NCI-H526 treated with DMSO at 0.1 percent for 48 hours (cell line): ENCODE measurements around the gene PKP4.

Experiments used
- DNase-seq: peaks from one replicate; lab custom pipeline; 2025; lab: John Stamatoyannopoulos, UW

The PKP4 gene

DNA sequence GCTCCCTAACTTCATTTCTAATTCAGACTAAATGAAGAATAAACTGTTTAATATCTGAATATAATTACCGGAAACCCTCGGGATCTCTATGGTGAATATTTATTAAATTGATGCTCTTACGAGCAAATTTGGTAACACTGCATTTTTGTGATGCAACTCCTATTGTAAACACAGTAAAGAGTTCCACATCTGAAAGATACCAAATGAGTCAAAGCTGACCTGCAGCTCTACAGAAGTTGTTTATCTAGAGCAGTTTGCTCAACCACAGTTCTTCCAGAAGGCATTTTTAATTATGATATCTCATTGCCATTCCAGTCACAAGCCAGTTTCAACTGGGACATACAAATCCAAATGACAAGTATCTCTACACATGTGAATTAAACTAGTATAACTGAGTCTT is 129.7 kb downstream of the PKP4 start:
- DNase-seq = no peak

DNA sequence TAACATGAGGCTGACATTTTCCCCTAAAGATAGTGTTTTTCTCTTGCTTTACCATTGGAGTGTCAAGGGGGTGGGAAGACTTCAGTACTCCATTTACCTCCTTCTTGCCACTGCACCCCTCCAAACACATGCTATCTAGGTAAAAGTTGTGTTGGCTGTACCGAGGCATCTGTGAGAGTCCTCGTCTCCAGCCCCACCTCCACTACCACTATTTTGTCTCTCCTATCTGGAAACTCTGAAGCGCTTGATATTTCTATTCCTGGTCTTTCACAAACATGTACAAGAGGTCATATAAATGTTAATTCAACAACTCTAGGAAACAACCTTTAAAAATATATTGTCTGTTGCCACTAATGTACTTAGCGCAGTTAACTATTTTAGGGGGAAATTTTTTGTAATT is 132.6 kb downstream of the PKP4 start:
- no peak for DNase-seq

DNA sequence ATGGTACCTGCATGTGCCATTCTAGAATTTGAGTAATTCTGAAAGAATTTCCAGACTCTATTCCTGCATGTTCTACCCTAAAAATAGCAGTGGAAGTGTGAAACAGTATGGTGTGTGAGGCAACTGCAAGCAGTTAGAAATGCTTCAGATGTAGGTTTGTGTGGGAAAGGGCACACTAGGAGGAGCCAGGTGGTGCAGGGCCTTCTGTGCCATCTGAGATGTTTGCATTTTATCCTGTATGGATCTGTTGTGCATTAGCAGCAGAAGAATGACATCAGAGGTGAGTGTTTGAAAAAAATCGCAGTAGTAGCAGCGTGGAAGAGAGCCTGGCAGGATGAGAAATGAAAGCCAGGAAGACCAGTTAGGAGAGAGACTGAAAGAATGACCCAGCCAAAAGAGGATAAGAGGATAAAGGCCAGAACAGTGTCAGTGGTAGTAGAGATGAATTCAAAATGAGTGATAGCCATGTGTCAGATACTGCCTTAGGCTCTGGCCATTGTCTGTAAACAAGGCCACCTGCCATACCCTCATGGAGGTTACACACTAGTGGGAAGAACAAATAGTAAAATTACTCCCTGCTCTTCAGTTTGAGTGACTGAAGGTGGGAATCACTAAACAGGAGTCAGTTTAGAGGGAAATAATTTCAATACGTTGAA is 142.2 kb downstream of the PKP4 start:
- no peak for DNase-seq

DNA sequence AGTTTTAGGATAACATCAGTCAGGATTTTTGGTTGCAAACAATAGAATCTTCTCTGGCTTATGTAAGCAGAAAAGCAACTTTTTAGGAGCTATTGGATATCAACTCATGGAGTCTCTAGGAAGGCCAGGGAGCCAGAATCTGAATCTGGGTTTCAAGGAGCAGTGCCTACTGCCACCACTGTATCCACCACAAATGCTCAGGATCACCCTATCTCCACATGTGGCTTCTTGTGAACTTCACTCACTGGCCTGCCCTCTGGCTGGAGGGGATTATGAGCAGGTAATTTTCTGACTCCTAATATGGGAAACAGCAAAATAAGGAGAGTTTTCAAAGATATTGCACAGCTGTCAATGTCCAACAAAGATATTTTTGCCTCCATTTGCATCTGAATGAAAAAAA is 142.9 kb downstream of the PKP4 start:
- no peak for DNase-seq

DNA sequence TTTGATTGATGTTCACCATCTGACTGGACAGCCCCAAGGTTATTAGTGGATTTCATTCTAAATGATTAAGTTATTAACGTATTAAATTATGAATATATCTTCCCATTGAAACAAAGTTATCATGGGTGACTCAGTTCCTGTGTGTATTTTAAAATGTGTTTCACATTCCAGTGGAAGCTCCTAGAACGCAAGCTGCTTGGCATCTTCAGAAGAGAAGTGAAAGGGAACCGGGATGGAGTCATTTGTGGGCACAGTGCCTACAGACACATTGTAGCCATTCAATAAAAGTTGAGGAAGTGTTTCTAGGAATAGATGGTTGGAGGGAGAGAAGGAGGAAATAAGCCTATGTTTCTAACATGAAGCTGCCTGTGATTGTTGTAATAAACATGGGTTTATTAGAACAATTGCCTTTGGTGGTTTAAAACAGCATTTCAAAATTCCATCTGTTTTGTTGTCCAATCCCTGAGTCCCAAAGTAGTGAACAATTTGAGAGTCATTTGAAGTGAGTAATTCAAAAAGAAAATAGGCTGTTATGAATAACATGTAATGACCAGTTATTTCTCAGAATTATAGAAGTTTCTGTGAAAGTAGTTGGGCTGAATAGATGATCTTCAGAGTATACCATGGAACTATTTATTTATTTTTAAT is 143.5 kb downstream of the PKP4 start:
- no peak for DNase-seq

DNA sequence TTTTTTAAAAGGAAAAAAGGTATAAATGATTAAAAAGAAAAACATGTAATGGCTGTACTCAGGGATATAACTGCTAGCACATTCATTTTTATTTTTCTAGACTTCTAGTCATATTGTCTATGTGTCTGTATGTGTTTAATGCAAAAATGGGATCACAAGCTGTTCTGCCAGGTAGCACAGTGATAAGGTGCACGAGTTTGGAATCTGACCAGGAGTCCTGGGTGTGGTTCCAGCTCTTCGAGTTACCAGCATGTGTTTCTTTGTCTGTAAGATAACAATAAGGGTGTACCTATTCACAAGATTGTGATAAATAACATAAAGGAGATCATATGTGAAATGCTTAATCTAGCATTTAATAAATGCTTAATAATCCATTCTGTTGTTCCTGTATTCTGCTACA is 145.3 kb downstream of the PKP4 start:
- DNase-seq = no peak

DNA sequence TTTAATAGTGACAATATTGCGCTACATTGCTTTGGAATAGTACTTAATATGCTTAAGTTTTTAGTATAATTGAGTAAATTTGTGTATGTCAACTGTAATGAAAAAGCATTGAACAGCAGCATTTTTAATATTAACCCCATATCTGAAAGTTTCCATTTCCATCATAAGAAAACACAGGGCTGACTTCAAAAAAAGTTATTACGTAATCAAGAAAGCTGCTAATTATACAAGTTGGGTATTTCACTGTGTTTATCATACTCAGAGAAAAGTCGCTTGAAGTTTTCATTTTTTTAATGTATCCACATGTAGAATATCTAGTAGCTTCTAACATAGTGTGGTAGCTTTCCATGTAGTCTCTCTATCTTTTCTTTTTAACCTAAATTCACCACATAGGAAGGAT is 146.5 kb downstream of the PKP4 start:
- DNase-seq = no peak

DNA sequence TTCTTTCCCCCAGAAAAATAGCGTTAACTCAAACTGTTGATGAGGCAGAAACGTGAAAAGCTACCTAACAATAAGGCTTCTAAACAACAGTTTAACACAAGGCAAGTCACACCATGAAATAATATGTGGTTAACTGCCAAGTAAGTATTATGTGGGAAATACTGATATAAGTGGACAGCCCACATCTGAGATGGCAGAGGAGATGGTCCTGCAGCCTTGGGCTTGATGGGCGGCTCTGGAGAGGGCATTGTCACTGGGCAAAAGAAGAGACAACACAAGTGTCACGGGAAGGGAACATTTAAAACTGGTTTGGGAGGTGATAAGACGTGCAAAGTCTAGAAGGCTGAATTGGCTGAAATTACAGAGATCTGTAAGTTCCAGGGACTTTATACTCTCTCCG is 147.2 kb downstream of the PKP4 start:
- DNase-seq = no peak

DNA sequence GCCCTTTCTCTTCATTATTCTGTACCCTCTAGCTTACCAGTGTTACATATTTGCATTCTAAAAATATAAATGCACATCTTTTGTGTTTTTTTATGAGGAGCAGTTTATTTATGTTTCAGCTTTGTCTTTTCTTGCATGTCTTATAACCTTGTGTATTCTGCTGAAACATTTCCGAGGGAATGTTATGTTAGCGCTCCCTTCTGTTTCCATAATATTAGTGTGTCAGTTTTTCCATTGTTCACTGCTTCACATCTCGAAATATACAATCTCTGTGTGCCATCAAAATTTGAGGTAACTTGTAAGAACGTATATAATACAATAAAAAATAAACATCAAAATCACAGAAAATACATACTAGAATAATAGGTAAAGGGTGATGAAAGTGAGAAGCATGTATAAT is 153.3 kb downstream of the PKP4 start:
- DNase-seq = no peak

DNA sequence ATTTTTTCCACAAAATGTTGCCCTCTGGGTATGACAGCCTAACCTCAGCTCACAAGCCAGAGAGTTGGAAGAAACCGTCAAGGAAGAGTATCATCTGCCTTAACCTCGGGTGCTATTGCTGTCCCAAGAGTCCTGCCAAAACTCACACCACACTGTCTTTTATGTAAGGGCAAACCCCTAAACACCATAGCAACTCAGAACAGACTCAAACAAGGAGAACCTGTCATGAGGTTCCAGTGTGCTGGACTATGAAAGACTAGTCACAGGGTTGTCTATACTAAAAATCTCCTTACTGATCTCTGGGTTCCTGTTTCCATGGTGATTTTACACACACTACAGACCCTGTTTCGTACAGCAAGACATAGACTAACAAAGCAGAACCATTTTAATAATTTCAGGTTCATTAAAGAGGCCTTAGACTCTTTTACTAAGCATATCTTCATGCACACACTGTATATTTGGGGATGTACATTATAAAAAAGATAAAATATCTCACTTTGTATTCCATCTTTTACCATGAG is 159.8 kb downstream of the PKP4 start:
- no peak for DNase-seq

DNA sequence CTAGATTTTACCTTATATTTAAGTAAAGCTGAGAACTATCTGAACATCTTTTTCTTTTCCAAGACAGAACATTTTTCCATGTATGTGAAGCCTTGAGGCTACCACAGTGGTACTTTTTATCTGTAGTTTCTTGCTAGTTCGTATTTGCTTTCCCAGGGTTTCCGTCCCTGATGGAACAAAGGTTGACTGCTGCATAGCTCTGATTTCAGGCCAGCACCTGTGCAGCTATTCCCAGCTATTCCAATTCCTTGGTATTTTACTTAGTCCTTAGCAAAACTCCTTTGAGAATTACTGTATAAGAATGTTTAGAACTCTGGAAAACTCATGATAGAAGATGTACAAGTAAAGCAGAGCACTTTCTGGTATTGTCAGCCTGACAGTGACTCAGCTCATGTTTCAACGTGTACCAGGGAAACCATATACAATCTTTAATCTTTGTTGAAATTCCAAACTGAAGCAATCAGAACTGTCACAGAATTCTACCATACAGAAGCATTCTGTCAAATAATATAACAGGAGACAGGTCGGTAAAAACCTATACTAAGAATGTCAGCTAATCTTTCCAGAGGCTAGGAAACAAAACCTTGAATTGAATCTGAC is 162.2 kb downstream of the PKP4 start:
- no peak for DNase-seq

DNA sequence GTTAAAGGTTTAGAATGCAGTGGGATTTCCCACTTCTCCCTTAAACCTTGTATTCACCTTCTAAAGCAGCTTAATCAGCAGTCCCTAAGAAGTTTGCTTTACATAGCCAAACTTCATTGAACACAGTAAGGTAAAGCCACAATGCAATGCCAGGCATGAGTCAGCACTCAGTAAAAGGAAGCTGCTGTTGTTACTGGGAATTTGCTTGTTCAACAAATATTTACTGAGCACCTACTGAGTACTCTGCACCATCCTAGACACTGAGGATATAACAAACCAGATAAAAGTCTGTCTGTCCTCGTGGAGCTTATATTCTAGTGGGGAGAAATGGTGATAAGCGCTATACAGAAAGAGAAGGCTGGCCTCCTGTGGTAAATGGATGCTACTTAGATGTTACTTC is 162.7 kb downstream of the PKP4 start:
- no peak for DNase-seq

DNA sequence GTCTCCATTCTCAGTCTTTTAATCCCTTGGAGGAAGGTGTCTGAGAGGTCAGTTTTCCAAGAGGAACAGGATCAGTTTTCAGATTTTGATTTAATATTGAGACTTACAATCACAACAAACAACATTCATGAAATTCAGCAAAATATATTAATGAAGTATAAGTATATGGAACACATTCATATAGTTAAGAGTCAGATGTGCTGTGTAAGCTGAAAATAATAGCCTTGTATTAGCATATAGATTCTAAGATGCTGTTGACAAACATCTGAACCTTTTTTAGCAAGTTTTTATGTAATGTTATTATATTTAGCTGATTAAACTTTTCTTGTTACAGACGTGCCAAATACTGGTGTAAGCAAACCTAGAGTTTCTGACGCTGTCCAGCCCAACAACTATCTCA is 163.9 kb downstream of the PKP4 start:
- DNase-seq = no peak

DNA sequence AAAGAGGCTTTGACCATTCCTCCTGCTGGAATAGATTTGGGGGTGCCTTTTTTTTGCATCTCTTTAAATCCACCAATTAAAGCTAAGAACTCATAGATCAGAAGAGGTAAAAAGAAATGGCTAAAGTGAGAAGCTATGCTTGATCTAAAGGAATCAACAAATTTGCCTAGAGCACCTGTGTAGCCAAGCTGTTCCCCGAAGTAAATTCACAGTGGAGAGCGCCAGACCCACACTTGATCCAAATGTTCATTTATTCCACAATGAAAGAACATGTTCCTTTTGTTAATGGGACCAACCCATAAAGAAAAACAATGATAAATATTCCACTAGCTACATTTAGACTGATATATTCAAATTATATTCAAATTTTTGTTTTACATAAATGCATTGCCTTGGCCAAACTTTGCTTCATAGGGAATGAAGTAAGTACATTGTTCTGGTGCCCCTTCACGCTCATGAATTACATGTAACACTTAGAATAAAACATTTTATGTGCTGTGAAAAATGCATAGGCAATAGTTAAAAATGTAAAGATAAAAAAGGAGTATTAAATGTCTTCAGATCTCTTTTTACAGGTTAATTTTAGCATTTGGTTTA is 167.4 kb downstream of the PKP4 start:
- peak; percentile 97 for DNase-seq

DNA sequence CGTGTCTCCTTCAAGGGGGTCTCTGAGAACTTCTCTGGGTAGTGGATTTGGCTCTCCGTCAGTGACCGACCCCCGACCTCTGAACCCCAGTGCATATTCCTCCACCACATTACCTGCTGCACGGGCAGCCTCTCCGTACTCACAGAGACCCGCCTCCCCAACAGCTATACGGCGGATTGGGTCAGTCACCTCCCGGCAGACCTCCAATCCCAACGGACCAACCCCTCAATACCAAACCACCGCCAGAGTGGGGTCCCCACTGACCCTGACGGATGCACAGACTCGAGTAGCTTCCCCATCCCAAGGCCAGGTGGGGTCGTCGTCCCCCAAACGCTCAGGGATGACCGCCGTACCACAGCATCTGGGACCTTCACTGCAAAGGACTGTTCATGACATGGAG is 168.2 kb downstream of the PKP4 start:
- DNase-seq = no peak

DNA sequence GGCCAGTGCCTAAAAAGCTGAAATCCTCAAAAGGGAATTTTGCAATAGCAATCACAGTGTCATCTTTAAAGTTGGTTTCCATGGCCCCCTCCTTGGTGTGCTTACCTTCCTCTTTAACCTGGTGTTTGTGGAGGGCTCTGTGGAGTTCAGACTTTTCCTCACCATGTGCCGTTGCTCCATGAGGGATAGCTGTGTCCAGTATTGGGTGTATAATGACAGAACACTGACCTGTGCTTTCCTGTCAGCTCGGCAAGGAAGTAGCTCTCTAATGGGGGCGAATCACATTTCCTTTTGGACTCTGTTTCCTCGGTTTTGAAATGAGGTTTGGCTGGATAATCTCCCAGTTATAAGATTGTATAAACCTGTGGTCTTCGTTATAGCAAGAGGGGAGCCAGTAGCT is 172.4 kb downstream of the PKP4 start:
- no peak for DNase-seq

DNA sequence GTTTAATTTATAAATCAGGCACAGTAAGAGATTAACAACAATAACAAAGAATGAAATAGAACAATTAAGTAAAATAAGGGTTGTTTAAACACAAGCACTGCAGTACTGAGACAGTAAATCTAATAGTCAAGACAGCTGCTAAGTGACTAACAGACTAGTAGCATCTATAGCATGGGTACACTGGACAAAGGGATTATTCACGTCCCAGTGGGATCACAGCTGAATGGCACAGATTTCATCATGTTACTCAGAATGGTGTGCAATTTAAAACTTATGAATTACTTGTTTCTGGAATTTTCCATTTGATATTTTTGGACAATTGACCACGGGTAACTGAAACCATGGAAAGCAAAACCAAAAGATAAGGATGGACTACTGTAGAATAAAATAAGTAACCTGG is 176.5 kb downstream of the PKP4 start:
- DNase-seq = no peak

DNA sequence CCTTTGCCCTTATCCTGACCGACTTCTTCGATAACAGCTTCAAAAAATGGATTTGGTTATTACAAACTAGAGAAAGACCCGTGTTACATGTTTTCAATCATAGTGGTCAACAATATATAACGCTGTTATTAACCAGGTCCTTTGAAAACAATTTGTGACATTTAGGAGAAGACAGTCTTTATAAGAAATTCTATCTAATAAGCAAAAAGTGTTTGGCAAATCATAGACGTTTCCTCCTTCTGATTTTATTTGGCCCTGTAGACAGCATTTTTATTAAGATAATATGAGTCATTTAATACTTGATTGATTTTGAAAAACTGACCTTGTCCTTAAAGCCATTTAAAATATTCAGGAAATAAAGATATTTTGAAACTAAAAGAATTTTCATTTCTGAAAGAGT is 177.9 kb downstream of the PKP4 start:
- DNase-seq = no peak

DNA sequence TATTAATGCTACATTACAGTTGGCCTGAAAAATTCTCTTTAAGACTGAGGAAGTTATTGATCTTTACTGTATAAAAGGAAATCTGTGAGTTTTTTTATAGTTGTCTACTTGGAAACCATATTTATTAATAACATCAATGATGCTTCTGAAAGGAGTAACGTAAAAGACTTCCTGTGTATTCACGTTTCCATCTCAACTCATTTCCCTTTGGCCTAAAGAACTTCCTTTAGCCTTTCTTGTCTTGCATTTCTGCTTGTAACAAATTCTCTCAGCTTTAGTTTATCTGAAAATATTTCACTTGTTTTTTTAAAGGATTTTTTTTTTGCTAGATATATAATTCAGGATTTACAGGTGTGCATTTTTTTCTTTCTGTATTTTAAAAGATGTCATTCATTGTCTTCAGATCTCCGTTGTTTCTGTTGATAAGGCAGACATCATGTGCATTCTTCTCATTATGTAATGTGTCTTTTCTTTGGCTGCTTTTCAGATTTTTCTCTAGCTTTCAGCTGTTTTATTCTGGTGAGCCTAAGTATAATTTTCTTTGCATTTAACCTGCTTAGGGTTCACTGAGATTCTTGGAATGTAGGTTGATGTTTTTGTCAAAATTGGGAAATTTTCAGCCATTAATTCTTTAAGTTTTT is 179.3 kb downstream of the PKP4 start:
- DNase-seq = no peak

DNA sequence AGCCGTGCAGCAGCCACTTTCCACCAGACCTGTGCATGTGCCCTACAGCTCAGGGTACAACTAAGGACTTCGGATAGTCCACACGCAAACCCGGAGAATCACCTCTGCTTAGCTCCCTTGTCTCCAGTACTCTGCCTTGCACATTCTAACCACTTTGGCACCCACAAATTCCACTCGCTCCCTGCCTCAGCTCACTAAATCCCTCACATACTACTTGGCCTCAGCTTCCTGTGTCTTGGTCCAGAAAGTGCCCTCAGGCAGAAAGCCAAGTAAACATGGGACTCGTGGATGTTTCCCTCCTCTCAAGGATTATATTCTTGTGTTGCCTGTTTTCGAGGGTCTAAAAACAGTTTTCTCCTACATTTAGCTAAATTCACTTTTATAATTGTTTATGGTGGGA is 180.6 kb downstream of the PKP4 start:
- DNase-seq = no peak

DNA sequence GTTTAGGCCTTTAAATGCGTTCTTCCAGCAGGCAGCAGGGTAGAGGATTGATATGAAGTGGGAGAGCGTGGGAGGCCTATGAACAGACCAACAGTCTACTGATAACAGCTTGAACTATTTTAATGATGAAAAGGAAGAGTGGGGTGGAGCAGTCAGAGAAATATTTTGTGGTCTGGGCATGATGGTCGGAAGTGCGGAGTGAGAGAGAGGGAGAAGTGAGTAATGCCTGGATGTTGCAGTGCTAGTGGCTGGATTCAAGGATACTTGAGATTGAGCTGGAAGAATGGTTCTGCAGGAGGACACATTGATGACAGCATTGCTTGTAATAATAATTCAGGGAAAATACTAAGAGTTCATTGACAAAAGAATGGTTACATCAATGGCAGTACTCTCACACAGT is 187.4 kb downstream of the PKP4 start:
- DNase-seq = no peak

DNA sequence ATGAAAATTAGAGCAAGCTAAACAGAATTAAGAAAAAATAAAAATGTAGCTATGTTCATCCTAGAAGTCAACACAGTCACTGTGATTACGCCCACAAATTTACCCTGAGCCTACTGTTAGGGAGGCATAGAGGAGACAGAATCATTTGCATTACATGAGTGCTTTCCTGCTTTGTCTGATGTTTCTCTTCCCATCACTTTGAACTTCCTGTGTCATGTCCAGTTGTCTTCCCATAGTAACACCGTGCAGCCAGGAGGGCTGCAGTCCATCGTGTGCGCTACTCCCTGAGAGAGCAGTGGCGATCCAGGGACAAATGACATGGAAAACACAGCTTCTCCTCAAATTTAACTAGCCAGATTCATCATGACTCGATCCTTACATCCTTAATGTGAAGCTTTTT is 188.5 kb downstream of the PKP4 start:
- no peak for DNase-seq
